SK-N-SH (cell line): ENCODE data around the gene DMGDH. TPM values are rescaled to one million over a fixed set of nuclear protein-coding genes. Genes with fewer than 3 reads are reported as not detected.

ENCODE experiments used
- CTCF ChIA-PET: fragments of 300-600, 350-600 bp; formaldehyde crosslinking; extraction: SDS; loops from one replicate; lab custom pipeline; 2021; lab: Yijun Ruan, JAX
- POLR2A ChIA-PET: fragments of 350-600 bp; sonication (Branson Sonifier 250); formaldehyde crosslinking; extraction: SDS; loops from one replicate; lab custom pipeline; 2020; ENCODE audit warnings: antibody characterized with exemption, inconsistent platforms; lab: Yijun Ruan, JAX
- DNase-seq: peaks from one replicate; pipeline ENCODE4 v3.0.0; 2012
- H2AFZ ChIP-seq: fragments of 200-600 bp; sonication (generic); 2 replicates; pipeline ENCODE4 v1.8.1; 2016; ENCODE audit warnings: antibody characterized with exemption, mild to moderate bottlenecking, low read depth
- H3F3A ChIP-seq: fragments of 200-600 bp; sonication (generic); replicated peaks from 2 replicates; pipeline ENCODE3; 2016; ENCODE audit warnings: antibody characterized with exemption, mild to moderate bottlenecking; ENCODE audit not compliant: insufficient read depth
- H3K27ac ChIP-seq, 2 experiments: fragments of 200-500 bp in 1 of 2; fragments of 200-600 bp in 1 of 2; sonication (Bioruptor generic) in 1 of 2; sonication (generic), shearing (Covaris generic) in 1 of 2; 2 replicates each; pipeline versions ENCODE4 v1.5.1 to v1.6.1; 2014 to 2016; ENCODE audit warnings: low read depth in 2 of 2, inconsistent platforms in 1 of 2, low read length in 1 of 2, mild to moderate bottlenecking in 1 of 2, mixed read lengths in 1 of 2
- H3K27me3 ChIP-seq: fragments of 200-600 bp; sonication (generic), shearing (Covaris generic); 2 replicates; pipeline ENCODE4 v1.6.1; 2016; ENCODE audit warnings: mixed run types; ENCODE audit not compliant: insufficient read depth
- H3K36me3 ChIP-seq, 2 experiments: fragments of 200-500 bp in 1 of 2; fragments of 200-600 bp in 1 of 2; sonication (Bioruptor generic) in 1 of 2; sonication (generic) in 1 of 2; replicated peaks in 1 of 2; 2 replicates each; pipeline versions ENCODE3 to v1.5.1; 2014 to 2016; ENCODE audit warnings: low read length in 1 of 2, mild to moderate bottlenecking in 1 of 2; ENCODE audit not compliant: insufficient read depth in 2 of 2, control insufficient read depth in 1 of 2
- H3K4me1 ChIP-seq, 2 experiments: fragments of 200-500 bp in 1 of 2; fragments of 200-600 bp in 1 of 2; sonication (Bioruptor generic) in 1 of 2; sonication (generic), shearing (Covaris generic) in 1 of 2; 2 replicates each; pipeline versions ENCODE4 v1.5.1 to v1.6.1; 2014 to 2016; ENCODE audit warnings: low read depth in 1 of 2, low read length in 1 of 2, mixed run types in 1 of 2; ENCODE audit not compliant: insufficient read depth in 2 of 2, control insufficient read depth in 1 of 2
- H3K4me2 ChIP-seq: fragments of 200-600 bp; sonication (generic), shearing (Covaris generic); 2 replicates; pipeline ENCODE4 v1.6.1; 2017; ENCODE audit warnings: mixed run types
- H3K4me3 ChIP-seq, 2 experiments: fragments of 200-500 bp in 1 of 2; fragments of 200-600 bp in 1 of 2; sonication (Bioruptor generic) in 1 of 2; sonication (generic), shearing (Covaris generic) in 1 of 2; 2 replicates each; pipeline versions ENCODE4 v1.5.1 to v1.8.1; 2014 to 2016; ENCODE audit warnings: low read depth in 2 of 2, inconsistent platforms in 1 of 2, low read length in 1 of 2, mild to moderate bottlenecking in 1 of 2, mixed read lengths in 1 of 2, moderate library complexity in 1 of 2
- H3K79me2 ChIP-seq: fragments of 200-600 bp; sonication (generic); 2 replicates; pipeline ENCODE4 v1.8.1; 2017; ENCODE audit warnings: mild to moderate bottlenecking; ENCODE audit not compliant: insufficient read depth
- H3K9ac ChIP-seq: fragments of 200-600 bp; sonication (generic); 2 replicates; pipeline ENCODE4 v1.6.1; 2017; ENCODE audit warnings: mixed run types
- H3K9me2 ChIP-seq: fragments of 200-600 bp; sonication (generic); 2 replicates; pipeline ENCODE4 v1.6.1; 2017; ENCODE audit warnings: mixed run types
- H3K9me3 ChIP-seq: fragments of 200-600 bp; sonication (generic); 2 replicates; pipeline ENCODE4 v1.6.1; 2017; ENCODE audit warnings: mixed run types, mild to moderate bottlenecking, moderate library complexity
- H4K20me1 ChIP-seq: fragments of 200-600 bp; sonication (generic); 2 replicates; pipeline ENCODE4 v1.6.1; 2017; ENCODE audit warnings: mild to moderate bottlenecking, mixed run types; ENCODE audit not compliant: insufficient read depth
- CHD2 ChIP-seq: fragments of 150-350 bp; IDR thresholded peaks from 2 replicates; pipeline ENCODE4 v1.6.1; 2018; ENCODE audit warnings: low read length; ENCODE audit not compliant: partially characterized antibody
- ELF1 ChIP-seq: IDR thresholded peaks from 2 replicates; pipeline ENCODE4 v1.4.0; 2012
- EP300 ChIP-seq, 2 experiments: IDR thresholded peaks; 2 replicates each; pipeline versions ENCODE4 v1.4.0 to v1.6.1; 2012; ENCODE audit warnings: borderline replicate concordance in 1 of 2, low read depth in 1 of 2, low read length in 1 of 2
- FOXJ3 ChIP-seq: sonication (generic); formaldehyde crosslinking; IDR thresholded peaks from 2 replicates; pipeline ENCODE4 v1.5.1; 2020; ENCODE audit warnings: mild to moderate bottlenecking, missing genetic modification reagents
- MXI1 ChIP-seq: IDR thresholded peaks from 2 replicates; pipeline ENCODE4 v1.6.1; 2012; ENCODE audit warnings: mild to moderate bottlenecking, low read depth, low read length, improper control_type of control experiment
- RAD21 ChIP-seq: IDR thresholded peaks from 2 replicates; pipeline ENCODE4 v1.6.1; 2012; ENCODE audit warnings: mild to moderate bottlenecking, low read length
- SIN3A ChIP-seq: IDR thresholded peaks from 2 replicates; pipeline ENCODE4 v1.6.1; 2012; ENCODE audit warnings: low read depth, mild to moderate bottlenecking, low read length, moderate library complexity, borderline replicate concordance
- SMC3 ChIP-seq: IDR thresholded peaks from 2 replicates; pipeline ENCODE4 v1.6.1; 2012; ENCODE audit warnings: low read depth, low read length, improper control_type of control experiment
- TCF12 ChIP-seq: IDR thresholded peaks from 2 replicates; pipeline ENCODE4 v1.4.0; 2012
- TEAD4 ChIP-seq: IDR thresholded peaks from 2 replicates; pipeline ENCODE4 v1.4.0; 2012; ENCODE audit warnings: mild to moderate bottlenecking, borderline replicate concordance; ENCODE audit not compliant: insufficient read depth
- WGBS: methylation state at CpG from one replicate; pipeline ENCODE4 v1.1.6; 2017; ENCODE audit warnings: low lambda C conversion rate; 5-methylcytosine and 5-hydroxymethylcytosine counted together
- polyA plus RNA-seq, 3 experiments: library from polyadenylated mRNA; depleted of rRNA; stranded (reverse); fragments of >200 nt; gene quantifications; 2 replicates each; pipeline ENCODE4 v1.2.3, GENCODE V29; 2012
- TF ChIP-seq, protein P1 (sequence below): IDR thresholded peaks from 2 replicates; pipeline ENCODE4 v1.4.0; 2012; ENCODE audit warnings: low read depth, borderline replicate concordance
- TF ChIP-seq, protein P2 (sequence below): fragments of 150-350 bp; IDR thresholded peaks from 2 replicates; pipeline ENCODE4 v1.6.1; 2017; ENCODE audit warnings: antibody characterized with exemption, low read length, low read depth, borderline replicate concordance
- TF ChIP-seq, protein P3 (sequence below): IDR thresholded peaks from 2 replicates; pipeline ENCODE4 v1.6.1; 2012; ENCODE audit warnings: mild to moderate bottlenecking, low read depth, low read length, moderate library complexity

DMGDH gene
- polyA plus RNA-seq, 1 of the 3 experiments (the other 2 are of a cell fraction): 0.56 TPM

- ChIA-PET POLR2A (interaction anchor here (0.5 to 1.5 kb wide), 9 partner anchors 9 to 488 kb away, joined by 3 to 8 read pairs (median 3); partner anchors contain the start of gene LHFPL2), CTCF (interaction anchor here (0.9 to 7.3 kb wide), 8 partner anchors 10 to 448 kb away, joined by 3 to 68 read pairs (median 3); no protein-coding TSS in a partner anchor)
- H3K4me3 ChIP-seq: peak within 1 kb of the TSS; percentile 73 to 85
- H4K20me1 ChIP-seq: no peaks in the 10 kb centered on the region
- H3K79me2 ChIP-seq: peaks cover 19% of the 10 kb centered on the region
- H3K36me3 ChIP-seq: no peaks in the 10 kb centered on the region
- peak; percentile 83 for DNase-seq
- peaks cover 4 to 16% of the 10 kb centered on the region in 2 experiments; a peak in 2 of 4 replicates for H3K4me1 ChIP-seq
- H3K27me3 ChIP-seq: no peaks in the 10 kb centered on the region
- H3K27ac ChIP-seq: peak within 1 kb of the TSS; percentile 84 to 97
- TF ChIP-seq TCF12 (no peak), SMC3 (peak; percentile 7; the same call in 1 of the 2 replicates), TEAD4 (no peak), SIN3A (peak; percentile 15; the same call in 1 of the 2 replicates), FOXJ3 (CRISPR knock-in tag) (no peak), MXI1 (no peak; the same call in 1 of the 2 replicates), EP300 (IDR thresholded peaks at IDR 0.05; ENCODE audit: borderline replicate concordance in 1 of 2, low read depth in 1 of 2, low read length in 1 of 2) (no peak), ELF1 (no peak), CHD2 (no peak), RAD21 (no peak)
- TF ChIP-seq, protein P1, sequence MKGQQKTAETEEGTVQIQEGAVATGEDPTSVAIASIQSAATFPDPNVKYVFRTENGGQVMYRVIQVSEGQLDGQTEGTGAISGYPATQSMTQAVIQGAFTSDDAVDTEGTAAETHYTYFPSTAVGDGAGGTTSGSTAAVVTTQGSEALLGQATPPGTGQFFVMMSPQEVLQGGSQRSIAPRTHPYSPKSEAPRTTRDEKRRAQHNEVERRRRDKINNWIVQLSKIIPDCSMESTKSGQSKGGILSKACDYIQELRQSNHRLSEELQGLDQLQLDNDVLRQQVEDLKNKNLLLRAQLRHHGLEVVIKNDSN: no peak
- TF ChIP-seq, protein P2, sequence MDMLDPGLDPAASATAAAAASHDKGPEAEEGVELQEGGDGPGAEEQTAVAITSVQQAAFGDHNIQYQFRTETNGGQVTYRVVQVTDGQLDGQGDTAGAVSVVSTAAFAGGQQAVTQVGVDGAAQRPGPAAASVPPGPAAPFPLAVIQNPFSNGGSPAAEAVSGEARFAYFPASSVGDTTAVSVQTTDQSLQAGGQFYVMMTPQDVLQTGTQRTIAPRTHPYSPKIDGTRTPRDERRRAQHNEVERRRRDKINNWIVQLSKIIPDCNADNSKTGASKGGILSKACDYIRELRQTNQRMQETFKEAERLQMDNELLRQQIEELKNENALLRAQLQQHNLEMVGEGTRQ: no peak
- TF ChIP-seq, protein P3, sequence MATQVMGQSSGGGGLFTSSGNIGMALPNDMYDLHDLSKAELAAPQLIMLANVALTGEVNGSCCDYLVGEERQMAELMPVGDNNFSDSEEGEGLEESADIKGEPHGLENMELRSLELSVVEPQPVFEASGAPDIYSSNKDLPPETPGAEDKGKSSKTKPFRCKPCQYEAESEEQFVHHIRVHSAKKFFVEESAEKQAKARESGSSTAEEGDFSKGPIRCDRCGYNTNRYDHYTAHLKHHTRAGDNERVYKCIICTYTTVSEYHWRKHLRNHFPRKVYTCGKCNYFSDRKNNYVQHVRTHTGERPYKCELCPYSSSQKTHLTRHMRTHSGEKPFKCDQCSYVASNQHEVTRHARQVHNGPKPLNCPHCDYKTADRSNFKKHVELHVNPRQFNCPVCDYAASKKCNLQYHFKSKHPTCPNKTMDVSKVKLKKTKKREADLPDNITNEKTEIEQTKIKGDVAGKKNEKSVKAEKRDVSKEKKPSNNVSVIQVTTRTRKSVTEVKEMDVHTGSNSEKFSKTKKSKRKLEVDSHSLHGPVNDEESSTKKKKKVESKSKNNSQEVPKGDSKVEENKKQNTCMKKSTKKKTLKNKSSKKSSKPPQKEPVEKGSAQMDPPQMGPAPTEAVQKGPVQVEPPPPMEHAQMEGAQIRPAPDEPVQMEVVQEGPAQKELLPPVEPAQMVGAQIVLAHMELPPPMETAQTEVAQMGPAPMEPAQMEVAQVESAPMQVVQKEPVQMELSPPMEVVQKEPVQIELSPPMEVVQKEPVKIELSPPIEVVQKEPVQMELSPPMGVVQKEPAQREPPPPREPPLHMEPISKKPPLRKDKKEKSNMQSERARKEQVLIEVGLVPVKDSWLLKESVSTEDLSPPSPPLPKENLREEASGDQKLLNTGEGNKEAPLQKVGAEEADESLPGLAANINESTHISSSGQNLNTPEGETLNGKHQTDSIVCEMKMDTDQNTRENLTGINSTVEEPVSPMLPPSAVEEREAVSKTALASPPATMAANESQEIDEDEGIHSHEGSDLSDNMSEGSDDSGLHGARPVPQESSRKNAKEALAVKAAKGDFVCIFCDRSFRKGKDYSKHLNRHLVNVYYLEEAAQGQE: no peak
- TF ChIP-seq, all 33 proteins: peak for 2
- Histone ChIP-seq H3K9me3 (no peaks in the 10 kb centered on the region), H3K9me2 (no peaks in the 10 kb centered on the region), H2AFZ (peak within 1 kb of the TSS; percentile 92), H3K4me2 (peak within 1 kb of the TSS; percentile 81), H3F3A (peaks cover 25% of the 10 kb centered on the region), H3K9ac (peak within 1 kb of the TSS; percentile 84)
- 0% methylated on average over 9 of the region's 57 CpGs for WGBS
These were observed 84.3 kb downstream of the DMGDH start, which contains the start of gene ARSB for GRCh38 chr5:78985116-78985724. ARSB (minus strand) TSS chr5:78985310; CDS start chr5:78985248, 62 bp downstream.
